Smooth muscle cell (in vitro differentiated cells): ENCODE results near the gene DNAJB14. TPM values are rescaled to one million over a fixed set of nuclear protein-coding genes. Genes with fewer than 3 reads are reported as not detected.

ENCODE experiments used
- DNase-seq: peaks from one replicate; lab custom pipeline; 2025; ENCODE audit not compliant: unreplicated experiment; lab: John Stamatoyannopoulos, UW
- H2AFZ ChIP-seq: fragments of 200-600 bp; sonication (generic); 2 replicates; pipeline ENCODE4 v1.6.0; 2016; ENCODE audit warnings: antibody characterized with exemption, low read depth, mild to moderate bottlenecking
- H3F3A ChIP-seq: fragments of 200-600 bp; sonication (generic); 2 replicates; pipeline ENCODE4 v1.6.0; 2017; ENCODE audit warnings: antibody characterized with exemption, low read depth
- H3K27ac ChIP-seq: fragments of 200-600 bp; sonication (generic); 2 replicates; pipeline ENCODE4 v1.5.1; 2016; ENCODE audit warnings: low read depth, mild to moderate bottlenecking
- H3K27me3 ChIP-seq: fragments of 200-600 bp; sonication (generic); 2 replicates; pipeline ENCODE4 v1.6.1; 2016; ENCODE audit warnings: low read depth, mild to moderate bottlenecking
- H3K36me3 ChIP-seq: fragments of 200-600 bp; sonication (generic); 2 replicates; pipeline ENCODE4 v1.5.1; 2016; ENCODE audit warnings: low read depth
- H3K4me1 ChIP-seq: fragments of 200-600 bp; sonication (generic); 2 replicates; pipeline ENCODE4 v1.5.1; 2016; ENCODE audit warnings: low read depth
- H3K4me2 ChIP-seq: fragments of 200-600 bp; sonication (generic); 2 replicates; pipeline ENCODE4 v1.6.0; 2016; ENCODE audit warnings: mild to moderate bottlenecking
- H3K4me3 ChIP-seq: fragments of 200-600 bp; sonication (generic); 2 replicates; pipeline ENCODE4 v1.5.1; 2016; ENCODE audit warnings: mild to moderate bottlenecking
- H3K79me2 ChIP-seq: fragments of 200-600 bp; sonication (generic); 2 replicates; pipeline ENCODE4 v1.6.0; 2016; ENCODE audit warnings: low read depth, mild to moderate bottlenecking
- H3K9ac ChIP-seq: fragments of 200-600 bp; sonication (generic); 2 replicates; pipeline ENCODE4 v1.6.0; 2016; ENCODE audit warnings: low read depth
- H3K9me3 ChIP-seq: fragments of 200-600 bp; sonication (generic); replicated peaks from 2 replicates; pipeline ENCODE4 v1.5.1; 2016; ENCODE audit warnings: low read depth
- H4K20me1 ChIP-seq: fragments of 200-600 bp; sonication (generic); 2 replicates; pipeline ENCODE4 v1.6.0; 2016; ENCODE audit warnings: low read depth
- CTCF ChIP-seq: fragments of 200-600 bp; sonication (generic); IDR thresholded peaks from 2 replicates; pipeline ENCODE4 v1.5.1; 2017; ENCODE audit warnings: borderline replicate concordance, mild to moderate bottlenecking, antibody characterized with exemption; ENCODE audit not compliant: insufficient read depth, poor library complexity, severe bottlenecking
- WGBS: methylation state at CpG from one replicate; pipeline ENCODE4 v1.1.7; 2016; ENCODE audit warnings: low lambda C conversion rate; 5-methylcytosine and 5-hydroxymethylcytosine counted together
- polyA plus RNA-seq: library from polyadenylated mRNA; unstranded; fragments of >200 nt; fragmentation: Nextera tagmentation; extraction: Ambion mirVana; gene quantifications from 2 replicates; pipeline ENCODE4 v1.2.1, GENCODE V29; 2016
- total RNA-seq: library from RNA; depleted of rRNA; stranded (reverse); fragments of >200 nt; gene quantifications from 2 replicates; pipeline ENCODE4 v1.2.3, GENCODE V29; 2014

Gene DNAJB14
- total and polyA plus RNA-seq, 2 experiments from 2014 or later: 29.8 to 62.7 TPM

- no peaks in the 10 kb centered on the region for H3K36me3 ChIP-seq
- peaks cover 9% of the 10 kb centered on the region for H3K4me1 ChIP-seq
- H3K9ac ChIP-seq: no peak overlapping the region
- 64% methylated on average over 3 of the region's 3 CpGs for WGBS
- no peaks in the 10 kb centered on the region for H3K9me3 ChIP-seq
- H4K20me1 ChIP-seq: no peaks in the 10 kb centered on the region
- H2AFZ ChIP-seq: no peak overlapping the region
- H3K79me2 ChIP-seq: no peaks in the 10 kb centered on the region
- H3K4me2 ChIP-seq: no peak overlapping the region
- H3K27ac ChIP-seq: no peak overlapping the region
- DNase-seq: no peak
- H3K27me3 ChIP-seq: no peaks in the 10 kb centered on the region
- H3F3A ChIP-seq: no peaks in the 10 kb centered on the region
- TF ChIP-seq CTCF: no peak
- no peak overlapping the region for H3K4me3 ChIP-seq
Measured at GRCh38 chr4:99966692-99967091, 20.3 kb upstream of the DNAJB14 start.

GRCh38 chr4:99965674-99966350 lies 19.4 kb upstream of the DNAJB14 start:
- H3F3A ChIP-seq: no peaks in the 10 kb centered on the region
- H3K9me3 ChIP-seq: no peaks in the 10 kb centered on the region
- H3K4me1 ChIP-seq: peaks cover 9% of the 10 kb centered on the region
- H3K27ac ChIP-seq: no peak overlapping the region
- no peaks in the 10 kb centered on the region for H4K20me1 ChIP-seq
- H3K4me2 ChIP-seq: no peak overlapping the region
- WGBS: 76% methylated on average over 5 of the region's 5 CpGs
- H3K4me3 ChIP-seq: no peak overlapping the region
- no peaks in the 10 kb centered on the region for H3K36me3 ChIP-seq
- no peak for DNase-seq
- no peaks in the 10 kb centered on the region for H3K27me3 ChIP-seq
- no peak for TF ChIP-seq CTCF
- no peak overlapping the region for H2AFZ ChIP-seq
- H3K9ac ChIP-seq: no peak overlapping the region
- H3K79me2 ChIP-seq: no peaks in the 10 kb centered on the region

- H3K27ac ChIP-seq: no peak overlapping the region
Measured at GRCh38 chr4:99965173-99965572, 18.8 kb upstream of the DNAJB14 start.

More at GRCh38 chr4:99965173-99965572, 18.8 kb upstream of the DNAJB14 start:
- H3K79me2 ChIP-seq: no peaks in the 10 kb centered on the region
- no peaks in the 10 kb centered on the region for H3K36me3 ChIP-seq
- no peaks in the 10 kb centered on the region for H3K27me3 ChIP-seq
- no peak overlapping the region for H3K9ac ChIP-seq
- no peaks in the 10 kb centered on the region for H3K9me3 ChIP-seq
- no peak for TF ChIP-seq CTCF
- no peak overlapping the region for H3K4me2 ChIP-seq
- peaks cover 9% of the 10 kb centered on the region for H3K4me1 ChIP-seq
- H2AFZ ChIP-seq: no peak overlapping the region
- no peak overlapping the region for H3K4me3 ChIP-seq
- H3F3A ChIP-seq: no peaks in the 10 kb centered on the region
- DNase-seq: no peak
- H4K20me1 ChIP-seq: no peaks in the 10 kb centered on the region
